ENCODE measurements around the gene JDP2. TPM values are rescaled to one million over a fixed set of nuclear protein-coding genes. Genes with fewer than 3 reads are reported as not detected.
A peak's percentile ranks its signal among the peaks of the same experiment; 100 is the strongest.

Gene JDP2
- polyA plus RNA-seq, 1 of the 3 experiments (the other 2 are of a cell fraction) = 22.3 TPM

- Histone ChIP-seq H3K4me2 (no peak overlapping the region), H3K9ac (no peak overlapping the region)
- 77% methylated on average over 7 of the region's 12 CpGs for WGBS (ENCODE audit: low lambda C conversion rate)
Measured at GRCh38 chr14:75454963-75455546, 27.2 kb downstream of the JDP2 start.

More at GRCh38 chr14:75454963-75455546, 27.2 kb downstream of the JDP2 start:
- H3K36me3 ChIP-seq (replicated peaks in 1 of 2; ENCODE audit: control insufficient read depth in 1 of 2, insufficient read depth in 2 of 2, low read length in 1 of 2) = no peaks in the 10 kb centered on the region
- no peak overlapping the region for H2AFZ ChIP-seq (ENCODE audit: low read depth)
- H3K27me3 ChIP-seq (ENCODE audit: insufficient read depth) = no peaks in the 10 kb centered on the region
- H3K27ac ChIP-seq (ENCODE audit: low read depth in 2 of 2, low read length in 1 of 2) = no peak overlapping the region
- peak; percentile 50 for DNase-seq
- no peaks in the 10 kb centered on the region for H3F3A ChIP-seq (replicated peaks; ENCODE audit: insufficient read depth)
- H3K9me2 ChIP-seq = no peaks in the 10 kb centered on the region
- peaks cover 16 to 61% of the 10 kb centered on the region in 2 experiments; a peak in 2 of 4 replicates for H3K4me1 ChIP-seq (ENCODE audit: control insufficient read depth in 1 of 2, insufficient read depth in 2 of 2, low read depth in 1 of 2, low read length in 1 of 2)
- H3K79me2 ChIP-seq (ENCODE audit: insufficient read depth) = peaks cover 24% of the 10 kb centered on the region; the same call in 1 of the 2 replicates
- ChIA-PET CTCF (interaction anchor here (1.3 kb wide), 2 partner anchors 55 to 106 kb away, joined by 3 to 4 read pairs; no protein-coding TSS in a partner anchor), POLR2A (interaction anchor here (0.6 to 1.3 kb wide), 2 partner anchors 12 to 196 kb away, joined by 3 read pairs; no protein-coding TSS in a partner anchor)
- H4K20me1 ChIP-seq (ENCODE audit: insufficient read depth) = peaks cover 100% of the 10 kb centered on the region
- TF ChIP-seq ZBTB33 (IDR thresholded peaks at IDR 0.05; ENCODE audit: borderline replicate concordance, low read depth) = no peak
- no peak for TF ChIP-seq YY1 (IDR thresholded peaks at IDR 0.05; ENCODE audit: low read depth)
- TF ChIP-seq SMC3 (IDR thresholded peaks at IDR 0.05; ENCODE audit: low read depth, low read length) = no peak
- TF ChIP-seq REST (IDR thresholded peaks at IDR 0.05; ENCODE audit: low read depth, low read length) = no peak
- no peak for TF ChIP-seq EP300 (IDR thresholded peaks at IDR 0.05; ENCODE audit: borderline replicate concordance in 1 of 2, low read depth in 1 of 2, low read length in 1 of 2)
- TF ChIP-seq EZH2phosphoT487 (IDR thresholded peaks at IDR 0.05; ENCODE audit: borderline replicate concordance, low read depth) = no peak
- TF ChIP-seq GABPA (IDR thresholded peaks at IDR 0.05; ENCODE audit: low read depth) = no peak
- TF ChIP-seq TEAD4 (IDR thresholded peaks at IDR 0.05; ENCODE audit: borderline replicate concordance, insufficient read depth) = no peak
- no peak for TF ChIP-seq USF2 (IDR thresholded peaks at IDR 0.05; ENCODE audit: borderline replicate concordance, low read depth, low read length)
- no peak for TF ChIP-seq TAF1 (IDR thresholded peaks at IDR 0.05; ENCODE audit: borderline replicate concordance, low read depth, low read length)
- TF ChIP-seq SIN3A (IDR thresholded peaks at IDR 0.05; ENCODE audit: borderline replicate concordance, low read depth, low read length) = no peak
- H3K9me3 ChIP-seq = no peaks in the 10 kb centered on the region
- no peak overlapping the region for H3K4me3 ChIP-seq (ENCODE audit: low read depth in 2 of 2, low read length in 1 of 2)

Data from SK-N-SH (cell line).